HT1080 (cell line): ENCODE results near the gene NSD2. TPM values are rescaled to one million over a fixed set of nuclear protein-coding genes. Genes with fewer than 3 reads are reported as not detected.
A peak's percentile ranks its signal among the peaks of the same experiment; 100 is the strongest.
"Not testable (repeated sequence)": the region's sequence is repeated elsewhere in the genome, so short reads cannot be mapped to it uniquely, and the experiment has no call there.

ENCODE experiments used
- DNase-seq: peaks from one replicate; pipeline ENCODE4 v3.0.0-alpha.2; 2015; ENCODE audit warnings: low read depth
- polyA plus RNA-seq, 2 experiments: library from polyadenylated mRNA; depleted of rRNA; stranded (reverse); fragments of >200 nt; gene quantifications; 2 replicates each; pipeline ENCODE4 v1.2.3, GENCODE V29; 2015
- total RNA-seq: library from RNA; depleted of rRNA; stranded (reverse); fragments of >200 nt; shearing (Covaris generic); gene quantifications from 2 replicates; pipeline ENCODE4 v1.2.3, GENCODE V29; 2014; rRNA removed

Gene NSD2
- 67.4 and 83.1 TPM in 2 replicates for total RNA-seq
- 71.9 and 80.9 TPM in 2 replicates for polyA plus RNA-seq (2015; cell fraction: cytosol; rRNA removed)
- 120 and 125 TPM in 2 replicates for polyA plus RNA-seq (2015; cell fraction: nucleus; rRNA removed)

- DNase-seq: peak; percentile 74
These were observed at the start of gene NSD2 for GRCh38 chr4:1870578-1871443. Gene NSD2, plus strand, starts transcription at chr4:1871393. Its CDS starts 29,262 bp downstream, at chr4:1900655.

DNA sequence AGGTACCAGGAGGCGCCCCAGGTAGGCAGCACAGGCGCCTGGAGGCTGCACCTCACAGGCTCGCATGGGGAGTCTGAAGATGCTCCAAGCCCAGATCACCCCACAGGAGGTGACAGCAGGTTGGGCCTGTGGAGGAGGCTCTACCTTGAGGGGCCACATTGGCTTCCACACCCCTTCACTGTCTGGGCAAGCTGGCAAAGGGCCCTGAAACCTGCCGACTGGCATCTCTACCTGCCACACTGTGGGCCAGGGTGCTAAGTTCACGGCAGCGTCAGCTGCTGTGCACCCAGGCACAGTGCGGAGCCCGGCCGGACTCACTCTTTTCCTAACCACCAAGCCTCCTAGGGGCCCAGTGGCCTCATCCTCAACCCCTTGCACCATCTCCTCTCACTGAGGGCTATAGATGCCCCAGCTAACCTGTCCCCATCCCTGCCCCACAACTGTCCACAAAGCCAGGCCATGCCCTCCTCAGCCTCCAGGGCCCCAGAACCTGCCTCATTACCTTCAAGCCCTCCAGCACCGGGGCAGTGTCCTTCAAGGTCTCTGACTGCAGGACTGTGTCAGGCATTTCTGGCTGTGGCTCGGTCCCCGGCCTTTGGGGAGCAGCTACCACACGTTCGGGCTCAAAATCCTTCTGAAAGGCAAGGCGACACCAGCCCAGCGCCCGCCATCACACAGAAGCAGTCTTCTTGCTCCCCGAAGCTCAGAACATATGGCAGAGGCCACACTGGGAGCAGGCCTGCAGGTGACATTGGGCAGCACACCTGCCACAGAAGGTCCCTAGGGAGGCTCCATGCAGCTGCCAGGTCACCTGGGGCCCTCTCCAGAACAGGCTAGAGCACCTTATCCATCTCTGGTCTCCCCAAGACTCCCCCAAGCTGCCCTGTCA, 49.3 kb upstream of the NSD2 start:
- DNase-seq: no peak

DNA sequence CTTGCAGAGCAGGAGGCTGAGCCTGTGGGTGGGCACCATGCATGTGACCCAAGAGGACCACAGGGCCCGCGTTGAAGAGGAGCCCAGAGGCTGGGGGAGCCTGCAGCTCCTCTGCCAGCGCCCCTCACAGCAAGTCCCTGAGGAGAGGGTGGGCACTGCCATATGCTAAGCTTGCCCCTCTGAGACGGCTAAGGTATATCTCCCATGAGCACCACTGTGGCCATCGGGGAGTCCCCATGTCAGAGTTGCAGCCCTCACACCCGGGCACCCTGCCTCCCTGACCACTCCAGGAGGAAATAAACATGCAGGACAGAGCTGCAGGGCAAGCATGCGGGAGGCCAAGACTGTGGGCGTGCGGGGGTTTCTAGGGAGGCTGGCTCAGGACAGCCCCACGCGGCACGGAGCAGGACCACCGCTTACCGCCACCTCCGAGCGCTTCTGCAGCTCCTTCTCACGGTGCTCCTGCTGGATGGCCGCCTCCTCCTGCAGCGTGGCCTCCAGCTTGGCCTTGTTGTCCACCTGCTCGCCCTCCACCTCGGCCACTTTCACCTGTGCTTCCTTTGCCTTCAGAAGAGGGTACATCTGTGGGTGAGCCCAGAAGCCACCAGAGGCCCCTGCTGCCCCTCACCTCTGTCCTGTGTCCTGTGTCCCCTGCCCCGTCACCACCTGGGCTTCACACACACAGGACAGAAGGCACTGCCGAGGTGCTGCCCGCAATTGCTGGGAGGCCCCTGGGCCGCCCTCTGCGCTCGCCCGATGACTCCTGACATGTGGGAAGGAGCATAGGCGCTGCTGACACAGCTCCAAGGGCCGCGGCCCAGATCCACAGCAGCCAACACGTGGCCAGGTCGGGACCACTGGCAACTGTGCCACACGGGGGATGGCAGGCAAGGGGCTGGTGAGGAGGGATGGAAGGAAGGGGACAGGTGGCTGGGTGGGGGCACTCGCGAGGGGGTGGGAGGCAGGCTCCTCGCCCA, 48.3 kb upstream of the NSD2 start:
- DNase-seq: no peak

DNA sequence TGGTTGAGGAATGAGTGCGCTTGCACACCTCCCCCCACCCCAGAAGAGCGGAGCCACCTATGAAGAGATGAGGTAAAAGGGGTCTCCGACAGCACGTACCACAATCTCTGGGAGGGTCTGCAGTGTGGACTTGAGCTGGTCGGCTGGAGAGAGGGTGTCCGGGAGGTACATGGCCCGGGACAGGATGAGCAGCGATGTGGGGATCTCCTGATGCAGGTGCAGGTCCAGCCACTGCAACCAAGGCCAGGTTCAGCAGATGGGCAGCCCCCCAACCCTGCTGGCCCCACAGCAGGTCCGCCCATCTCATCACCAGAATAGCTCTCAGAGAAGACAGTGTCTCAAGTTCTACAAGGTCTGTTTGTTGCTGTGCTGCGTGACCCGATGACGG, 47.7 kb upstream of the NSD2 start:
- no peak for DNase-seq

- DNase-seq: no peak
These were observed 46.4 kb upstream of the NSD2 start for GRCh38 chr4:1824746-1825145.

DNA sequence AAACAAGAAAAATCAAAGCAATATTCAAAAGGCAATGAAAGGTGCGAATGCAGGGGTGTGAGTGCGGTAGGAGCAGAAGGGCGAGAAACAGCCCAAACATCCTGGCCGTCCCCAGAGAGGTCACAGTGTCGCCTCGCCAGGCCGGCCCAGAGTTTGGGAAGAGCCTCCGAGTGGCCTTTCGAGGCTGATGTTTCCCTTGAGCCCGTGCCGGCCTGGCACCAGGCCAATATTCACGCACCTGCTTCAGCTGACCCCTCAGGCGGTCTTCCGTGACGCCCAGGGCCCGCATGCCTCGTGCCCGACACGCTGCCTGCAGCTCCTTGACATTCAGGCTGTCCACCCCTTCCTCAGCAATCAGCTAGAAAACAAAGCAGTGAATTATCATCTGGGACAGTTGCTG, 45.9 kb upstream of the NSD2 start:
- DNase-seq: no peak

DNA sequence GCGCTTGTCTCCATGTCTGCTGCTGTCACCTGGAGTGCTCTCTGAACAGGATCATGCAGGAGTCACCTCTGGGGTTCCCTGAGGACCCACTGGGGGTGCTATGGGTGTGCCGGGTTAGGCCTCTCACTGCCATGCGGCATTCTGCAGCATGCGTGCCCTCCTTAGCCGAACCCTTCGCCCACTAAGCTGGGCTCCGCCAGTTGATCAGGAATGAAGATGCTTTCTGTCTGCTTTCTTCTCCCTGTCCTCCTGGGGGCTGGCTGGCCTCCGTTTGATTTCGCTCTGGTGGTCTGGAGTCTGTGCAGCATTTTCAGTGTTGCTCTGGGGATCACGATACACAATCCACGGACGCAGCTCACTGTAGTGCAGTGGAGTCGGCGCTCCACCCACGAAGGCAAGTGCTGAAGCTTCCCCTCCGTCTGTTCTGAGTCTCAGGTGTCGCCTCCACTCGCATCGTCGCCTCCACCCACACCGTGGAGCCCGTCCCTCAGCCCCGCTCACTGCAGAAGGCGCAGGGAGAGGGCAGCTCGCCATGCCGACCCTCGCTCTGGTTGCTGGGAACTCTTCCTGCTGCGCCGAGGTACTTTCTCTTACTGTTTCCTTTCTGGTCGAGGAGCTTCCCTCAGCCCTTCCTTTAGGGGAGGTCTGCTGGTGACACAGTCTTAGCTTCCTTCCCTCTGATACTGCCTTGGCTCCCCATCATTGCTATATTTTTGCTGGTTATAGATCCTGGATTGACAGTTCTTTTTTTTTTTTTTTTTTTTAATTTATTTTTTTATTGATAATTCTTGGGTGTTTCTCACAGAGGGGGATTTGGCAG, 44.5 kb upstream of the NSD2 start:
- DNase-seq: no peak

GRCh38 chr4:1830234-1830633, 41.0 kb upstream of the NSD2 start:
- no peak for DNase-seq

DNA sequence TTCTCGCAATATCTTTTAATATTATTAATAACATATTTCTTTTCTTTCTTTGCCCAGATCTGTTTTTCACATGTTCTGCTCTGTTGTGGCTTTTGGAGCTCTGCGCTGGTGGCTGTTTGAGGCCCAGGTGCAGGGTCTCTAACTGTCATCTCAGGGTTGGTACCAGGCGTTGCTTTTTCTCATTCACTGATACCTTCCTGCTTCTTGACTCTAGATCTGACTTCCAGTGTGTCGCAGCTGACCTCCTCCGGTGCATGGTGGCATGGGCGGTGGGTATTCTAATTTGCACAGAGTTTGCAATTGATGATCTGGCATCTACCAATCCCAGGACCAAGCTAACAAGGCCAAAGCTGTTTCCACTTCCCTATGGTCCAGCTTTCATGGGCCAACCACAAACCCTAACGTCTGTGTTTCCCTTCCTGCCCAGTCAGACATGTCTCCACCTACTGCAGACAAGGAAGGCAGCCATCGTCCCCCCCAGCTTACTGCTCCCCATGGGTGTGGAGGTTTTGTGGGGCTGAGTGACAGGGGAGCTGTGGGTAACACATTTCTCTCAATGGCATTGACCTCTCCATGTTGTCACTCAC, 40.5 kb upstream of the NSD2 start:
- no peak for DNase-seq

- no peak for DNase-seq
These were observed 39.9 kb upstream of the NSD2 start for GRCh38 chr4:1831331-1831730.

DNA sequence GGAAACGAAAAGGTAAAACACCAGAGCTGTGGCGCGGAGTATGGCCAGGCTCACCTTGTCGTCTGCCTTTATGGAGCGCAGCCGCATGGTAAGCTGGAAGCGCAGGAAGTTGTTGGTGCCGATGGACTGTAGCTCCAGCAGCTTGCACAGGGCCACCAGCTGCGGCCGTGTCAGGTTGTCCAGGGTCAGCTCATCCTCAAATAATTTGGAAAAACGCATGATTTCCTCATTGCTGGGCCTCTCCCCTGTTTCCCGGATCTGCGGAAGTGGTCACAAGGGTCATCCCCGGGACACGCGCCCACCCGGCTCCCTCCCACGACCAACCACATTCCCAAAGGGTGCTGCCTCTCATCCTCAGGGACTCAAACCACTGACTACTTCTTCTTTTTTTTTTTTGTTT, 38.5 kb upstream of the NSD2 start:
- no peak for DNase-seq

DNA sequence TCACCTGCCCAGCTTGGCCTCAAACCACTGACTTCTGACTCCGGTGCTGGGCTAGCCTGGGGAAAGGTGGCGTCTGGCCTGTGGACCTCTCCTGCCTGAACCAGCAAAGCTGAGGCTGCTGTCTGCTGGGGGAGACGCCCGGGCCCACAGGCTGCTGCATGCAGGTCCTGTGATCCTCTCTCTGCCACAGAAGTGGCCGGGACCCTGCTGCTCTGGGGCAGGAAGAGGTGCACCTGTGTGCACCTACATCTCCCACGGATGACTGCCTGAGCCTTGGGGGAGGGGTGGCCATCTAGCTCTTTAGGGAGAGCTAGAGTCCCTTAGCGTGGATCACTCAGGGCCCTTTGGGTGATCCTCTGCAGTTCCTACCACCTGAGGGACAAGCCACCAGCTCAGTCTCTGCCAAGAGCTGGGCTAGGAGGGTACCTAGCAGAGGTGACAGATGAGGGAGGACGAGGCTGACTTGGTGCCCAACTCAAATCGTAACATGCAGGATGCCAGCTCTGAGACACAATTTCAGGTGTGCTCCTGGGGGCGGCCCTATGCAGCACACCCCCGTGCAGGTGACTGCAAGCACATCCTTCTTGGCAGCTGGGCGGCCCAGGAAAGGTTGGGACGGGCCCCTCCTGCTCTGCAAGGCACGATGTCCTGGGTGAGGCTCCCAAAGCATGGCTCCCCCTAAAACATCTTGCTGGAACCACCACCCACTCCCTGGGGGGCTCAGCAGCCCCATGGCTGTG, 37.7 kb upstream of the NSD2 start:
- no peak for DNase-seq

- DNase-seq: no peak
These were observed 37.0 kb upstream of the NSD2 start for GRCh38 chr4:1834047-1834775.

DNA sequence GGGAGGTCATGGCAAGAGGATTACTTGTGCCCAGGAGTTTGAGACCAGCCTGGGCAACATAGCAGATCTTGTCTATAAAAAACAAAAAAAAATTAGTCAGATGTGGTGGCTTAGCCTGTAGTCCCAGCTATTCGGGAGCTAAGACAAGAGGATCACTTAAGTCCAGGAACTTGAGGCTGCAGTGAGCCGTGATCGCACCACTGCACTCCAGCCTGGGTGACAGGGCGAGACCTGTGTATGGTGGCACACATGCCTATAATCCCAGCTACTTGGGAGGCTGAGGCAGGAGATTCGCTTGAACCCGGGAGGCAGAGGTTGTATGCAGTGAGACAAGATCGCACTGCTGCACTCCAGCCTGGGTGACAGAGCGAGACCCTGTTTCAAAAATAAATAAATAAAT, 35.4 kb upstream of the NSD2 start:
- DNase-seq: not testable (repeated sequence)

- no peak for DNase-seq
These were observed 34.5 kb upstream of the NSD2 start for GRCh38 chr4:1836650-1837049.

DNA sequence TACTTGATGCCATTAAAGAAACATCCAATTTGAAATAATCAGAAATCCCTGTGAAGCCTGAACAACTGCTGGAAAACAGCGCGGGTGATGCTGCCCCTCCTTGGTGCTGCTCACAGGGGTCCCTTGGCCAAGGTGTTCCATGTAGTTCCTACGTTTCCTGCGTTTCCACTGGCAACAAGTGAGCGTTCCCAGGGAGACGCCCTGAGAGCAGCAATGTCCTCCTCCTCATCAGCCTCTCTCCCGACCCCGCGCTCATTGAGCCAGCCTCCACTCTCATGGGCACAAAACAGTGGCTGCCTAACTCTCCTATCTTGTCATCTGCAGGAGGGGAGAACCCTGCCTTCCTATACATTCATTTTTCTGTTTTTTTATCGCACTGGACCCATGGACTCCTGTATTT, 34.1 kb upstream of the NSD2 start:
- DNase-seq: no peak

DNA sequence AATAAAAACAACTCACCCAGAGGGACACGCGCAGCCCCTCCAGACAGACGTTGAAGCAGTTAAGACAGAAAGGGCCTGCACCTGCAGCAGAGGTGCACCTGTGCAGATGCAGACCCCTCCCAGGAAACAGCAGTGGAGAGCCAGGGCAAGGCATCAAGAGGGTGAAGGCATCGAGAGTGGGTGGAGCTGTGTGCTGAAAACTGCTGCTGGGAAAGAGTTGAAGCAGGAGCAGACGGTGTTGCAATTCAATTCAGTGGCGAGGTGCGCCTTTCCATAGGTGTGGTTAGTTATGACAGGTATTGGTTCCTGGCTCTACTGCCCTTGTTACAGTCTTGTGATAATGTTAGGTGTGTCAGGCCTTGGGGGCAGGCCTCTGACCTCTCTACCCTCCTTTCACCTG, 31.9 kb upstream of the NSD2 start:
- no peak for DNase-seq

- DNase-seq: no peak
These were observed 29.8 kb upstream of the NSD2 start for GRCh38 chr4:1841201-1841886.
